HG03025 (cell line): ENCODE results near the gene CELF2.
A peak's percentile ranks its signal among the peaks of the same experiment; 100 is the strongest.

Experiments used
- ATAC-seq: cut with Tn5 transposase; IDR thresholded peaks from one replicate; pipeline ENCODE4 v1.9.1; 2021; ENCODE audit warnings: mild to moderate bottlenecking, moderate library complexity; ENCODE audit not compliant: unreplicated experiment, low FRiP score

CELF2 gene

DNA sequence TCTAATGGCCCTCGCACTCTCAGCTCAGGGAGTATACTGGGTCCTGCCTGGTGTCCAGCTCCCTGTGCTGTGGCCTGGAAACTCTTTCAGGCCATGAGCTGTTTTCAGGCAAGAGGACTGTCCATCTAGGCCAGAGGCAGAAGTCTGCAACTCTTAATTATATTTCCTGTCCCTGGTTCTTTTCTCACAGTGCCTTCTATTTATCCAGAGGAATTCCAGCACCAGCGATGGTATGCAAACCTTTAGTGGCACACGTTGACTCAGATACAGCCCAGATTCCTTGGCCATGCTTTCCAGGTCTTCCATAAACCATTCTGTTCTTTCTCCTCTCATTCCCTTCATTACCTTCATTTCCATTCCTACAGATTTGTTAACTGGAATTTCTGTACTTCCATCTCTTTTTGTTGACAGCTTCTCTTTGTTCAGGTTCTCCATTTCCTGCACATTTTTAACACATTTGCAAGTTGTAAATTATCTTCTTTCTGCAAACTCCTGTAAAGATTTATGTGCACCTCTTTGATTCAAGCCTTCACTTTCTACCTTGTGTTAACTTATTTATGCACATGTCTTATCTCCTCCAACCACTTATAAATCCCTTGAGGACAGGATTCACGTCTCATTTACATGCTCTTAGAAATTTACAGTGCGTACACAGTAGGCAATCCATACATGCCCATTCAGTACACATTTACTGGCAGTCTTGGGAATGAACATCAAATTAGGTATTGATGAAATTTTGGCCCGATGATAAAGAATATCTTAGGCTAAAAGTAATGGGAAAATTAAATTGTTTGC lies 172.1 kb downstream of the CELF2 start:
- no peak for ATAC-seq

DNA sequence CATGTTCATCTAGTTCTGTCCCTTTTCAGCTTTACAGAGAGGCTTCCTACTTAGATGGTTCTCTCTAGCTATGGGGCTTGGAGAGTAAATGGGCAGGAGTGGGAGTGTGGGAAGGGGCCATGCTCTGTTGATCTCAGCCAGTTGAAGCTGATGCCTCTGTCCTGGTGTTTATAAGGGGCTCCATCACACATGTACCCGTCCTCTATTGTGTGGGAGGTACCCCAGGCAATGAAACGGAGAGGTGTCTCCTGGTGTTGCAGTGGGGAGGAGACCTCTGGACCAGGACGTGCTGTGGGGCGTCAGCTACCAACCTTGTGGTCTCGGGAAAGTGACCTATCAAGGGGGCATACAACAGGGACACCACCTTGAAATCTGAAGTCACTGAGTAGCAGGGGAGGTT lies 173.5 kb downstream of the CELF2 start:
- no peak for ATAC-seq

DNA sequence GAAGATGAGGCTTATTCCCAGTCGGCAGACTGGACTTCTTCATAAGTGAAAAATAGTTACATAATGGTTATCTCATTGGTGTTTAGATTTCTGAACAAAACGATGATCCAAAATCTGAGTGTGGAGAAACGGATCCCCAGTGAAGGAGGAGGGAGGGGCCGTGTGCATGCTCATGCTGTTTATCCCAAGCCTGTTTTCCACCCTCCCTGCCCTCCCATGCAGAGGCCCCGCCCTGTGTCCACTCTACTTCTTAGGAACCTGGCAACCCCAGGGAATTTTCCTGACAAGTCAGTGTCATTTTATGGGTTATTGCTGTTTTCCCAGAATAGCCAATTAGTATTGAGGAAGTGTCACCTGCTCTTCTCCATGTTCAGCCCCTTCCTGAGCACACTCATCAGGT lies 174.0 kb downstream of the CELF2 start:
- no peak for ATAC-seq

DNA sequence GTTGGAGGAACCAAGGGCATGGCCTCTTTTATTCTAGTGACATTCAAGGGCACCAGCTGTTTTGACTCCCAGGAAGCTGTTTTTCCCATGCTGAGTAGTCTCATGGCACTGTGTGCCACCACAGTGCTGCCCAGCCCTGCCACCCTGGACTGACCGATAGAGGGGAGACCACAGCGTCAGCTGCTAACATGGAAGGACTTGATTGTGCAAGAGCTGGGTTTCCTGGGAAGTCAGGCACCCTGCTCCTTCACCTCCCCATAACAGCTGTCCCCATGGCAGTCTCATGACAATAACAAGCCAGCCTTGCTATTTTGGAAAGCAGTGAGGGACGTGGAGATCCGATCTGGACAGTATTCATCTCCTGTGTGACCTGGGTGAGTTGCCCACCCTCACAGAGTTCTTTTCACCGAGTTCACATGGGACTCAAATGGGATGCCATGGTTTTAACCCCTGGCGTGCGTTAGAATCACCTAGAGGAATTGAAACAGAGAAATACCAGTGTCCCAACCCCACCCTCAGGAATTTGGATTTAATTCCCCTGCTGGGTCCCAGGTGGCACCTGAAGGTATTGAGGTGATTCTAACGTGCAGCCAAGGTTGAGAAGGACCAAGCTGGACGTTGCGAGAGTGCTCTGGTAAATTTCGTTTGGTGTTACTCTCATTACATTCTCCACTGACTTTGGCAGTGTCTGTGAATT lies 174.8 kb downstream of the CELF2 start:
- ATAC-seq = no peak

DNA sequence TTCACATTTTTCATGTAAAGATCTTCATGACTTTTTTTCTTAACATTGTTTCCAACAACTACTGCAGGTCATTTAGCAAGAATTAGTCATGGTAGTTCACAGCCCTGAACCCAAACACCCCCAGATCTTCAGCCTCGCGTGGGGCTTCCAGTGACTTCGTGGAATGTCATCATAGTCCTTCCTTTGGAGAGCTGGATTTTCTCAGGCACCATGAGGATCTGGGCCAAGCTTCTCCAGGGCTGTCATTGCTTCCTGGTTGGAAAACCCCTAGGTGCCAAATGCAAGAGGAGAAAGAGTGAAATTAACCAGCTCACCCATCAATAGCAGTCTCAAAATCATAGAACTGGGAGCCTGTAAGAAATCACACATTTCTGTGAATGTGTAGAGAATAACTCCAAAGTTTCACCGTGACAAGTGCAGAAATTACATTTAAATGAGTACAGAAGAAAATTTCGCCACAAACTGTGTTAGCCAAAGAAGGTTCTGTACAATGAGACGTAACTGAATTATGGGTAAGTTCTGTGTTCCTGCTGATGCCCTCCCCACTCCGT lies 175.4 kb downstream of the CELF2 start:
- ATAC-seq = no peak

DNA sequence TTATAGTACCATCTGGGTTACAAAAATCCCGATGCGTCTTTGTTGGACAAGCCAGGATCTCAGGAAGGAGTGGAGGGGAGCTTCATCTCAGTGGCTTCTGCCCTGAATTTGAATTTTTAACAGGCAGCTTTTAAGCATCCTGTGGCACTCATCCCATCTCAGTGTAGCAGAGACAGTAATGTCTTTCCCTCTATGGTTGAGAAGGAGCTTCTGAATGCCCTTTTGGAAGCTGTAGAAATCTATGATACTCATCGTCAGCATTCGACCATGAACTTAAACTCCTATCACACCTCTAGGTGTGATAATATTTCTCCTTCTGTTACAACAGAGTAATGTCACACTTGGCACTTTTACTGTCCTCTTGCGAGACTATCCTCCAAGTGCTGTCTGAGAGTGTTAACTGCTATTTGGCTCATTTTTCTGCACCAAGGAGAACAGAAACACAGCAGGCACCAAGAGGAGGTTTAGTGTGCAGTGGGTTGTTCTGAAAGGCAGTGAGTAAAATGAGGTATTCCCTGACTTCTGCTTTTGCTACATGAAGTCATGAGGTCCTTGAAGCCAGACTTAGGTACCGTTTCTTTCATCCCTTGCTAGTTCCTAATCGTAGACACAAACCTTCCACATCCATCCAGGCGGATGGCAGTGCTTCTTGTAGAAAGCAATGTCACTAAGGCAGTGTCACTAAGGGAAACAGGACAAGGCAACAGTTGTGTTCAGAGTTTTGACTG lies 177.4 kb downstream of the CELF2 start:
- peak; percentile 37 for ATAC-seq

DNA sequence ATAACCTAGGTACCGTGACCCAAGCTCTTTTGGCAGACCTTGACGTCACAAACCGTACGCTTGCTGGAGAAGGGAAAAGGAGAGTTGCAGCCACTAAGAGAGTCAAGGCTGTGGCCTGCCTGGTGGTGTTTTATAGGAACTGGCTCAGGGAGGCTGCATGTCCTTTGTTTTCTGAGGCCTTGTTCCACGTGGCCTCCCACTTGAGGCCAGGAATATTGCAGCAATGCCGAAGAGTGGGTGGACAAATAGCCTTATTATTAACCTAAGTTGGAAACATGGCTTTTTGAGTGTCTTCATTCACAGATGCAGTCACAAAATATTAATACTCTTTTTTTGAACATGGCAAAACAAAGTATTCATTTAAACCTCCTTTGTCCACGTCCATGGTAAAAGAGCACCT lies 178.0 kb downstream of the CELF2 start:
- no peak for ATAC-seq

DNA sequence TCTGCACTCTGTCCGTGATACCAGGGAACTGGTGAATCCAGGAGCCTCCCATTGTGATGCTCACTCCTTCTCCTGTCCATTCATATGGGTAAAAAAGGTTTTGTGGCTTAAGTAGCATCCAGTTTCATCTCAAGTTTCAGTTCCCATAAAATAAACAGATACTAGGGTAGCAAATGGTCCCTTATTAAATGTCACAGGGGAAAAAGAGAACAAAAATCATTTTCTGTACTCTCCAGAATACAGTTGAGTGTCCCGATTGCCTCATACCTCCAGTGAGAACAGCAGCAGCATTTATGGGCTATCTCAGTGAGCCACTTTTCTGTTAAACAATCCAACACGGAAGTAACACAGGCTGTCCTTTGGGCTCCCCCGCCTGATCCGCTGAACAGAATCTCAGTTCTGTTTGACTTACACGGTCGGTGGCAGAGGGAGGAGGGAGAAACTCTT lies 179.6 kb downstream of the CELF2 start:
- peak; percentile 59 for ATAC-seq

DNA sequence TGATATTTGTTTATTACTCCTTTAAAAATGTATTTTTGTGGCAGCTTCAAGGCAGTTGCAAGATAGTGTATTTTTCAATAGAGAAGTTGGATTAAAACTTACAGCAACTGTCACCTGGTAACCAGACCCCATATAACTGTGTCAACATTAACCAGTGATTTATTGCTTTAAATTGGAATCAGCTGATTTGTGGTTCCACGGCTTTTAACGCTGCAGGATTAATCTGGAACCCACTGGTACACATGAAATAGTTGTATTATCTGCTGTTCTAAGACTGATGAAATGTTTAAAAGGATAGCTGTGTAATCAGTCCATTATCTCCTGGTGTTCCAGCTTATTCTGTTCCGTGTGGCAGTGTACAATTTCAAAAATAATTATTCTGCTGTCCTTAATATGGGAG lies 180.2 kb downstream of the CELF2 start:
- ATAC-seq = no peak

DNA sequence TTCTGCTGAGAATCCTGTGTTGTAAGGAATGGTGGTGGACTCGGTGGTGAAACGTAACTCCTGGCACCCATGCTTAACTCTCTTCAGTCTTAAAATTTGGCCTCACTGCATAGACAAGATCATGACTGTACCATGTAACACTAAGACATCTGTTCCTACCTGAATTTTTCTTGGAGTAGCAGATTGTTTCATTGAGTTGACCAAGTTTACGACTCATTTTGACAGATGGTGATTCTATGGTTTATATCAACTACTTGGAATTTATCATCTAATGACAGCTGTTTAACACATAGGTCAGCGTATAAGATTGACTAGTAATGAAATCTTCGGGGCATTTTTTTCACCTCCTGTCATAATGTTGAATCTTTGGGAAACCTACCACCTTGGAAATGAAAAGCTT lies 184.2 kb downstream of the CELF2 start:
- no peak for ATAC-seq

DNA sequence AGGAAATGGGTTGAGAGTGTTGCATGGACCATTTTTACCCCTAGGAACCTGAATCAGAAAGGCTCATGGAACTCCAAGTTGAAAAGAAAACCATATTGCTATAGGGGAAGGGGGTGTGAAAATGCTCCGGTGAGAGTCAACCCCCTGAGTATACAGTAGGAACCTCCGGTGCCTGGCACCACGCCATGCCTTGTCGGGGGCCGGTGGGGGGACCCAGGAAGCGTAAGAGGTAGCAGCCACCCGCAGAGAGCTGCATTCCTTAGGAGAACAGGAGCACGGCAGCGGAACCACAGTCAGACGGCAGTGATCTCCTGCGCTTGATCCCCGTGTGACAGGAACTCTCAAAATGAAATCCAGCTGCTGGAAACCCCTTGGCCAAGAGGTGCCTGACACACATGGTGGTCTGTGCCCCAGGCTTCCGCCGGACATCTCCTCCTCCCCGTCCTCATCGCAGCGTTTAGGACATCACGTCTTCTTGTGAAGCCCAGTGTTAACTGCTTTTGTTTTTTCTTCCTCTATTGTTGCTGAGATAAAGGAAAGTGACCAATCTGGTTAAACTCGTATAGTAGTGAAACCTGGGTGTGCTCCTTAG lies 186.8 kb downstream of the CELF2 start:
- no peak for ATAC-seq

DNA sequence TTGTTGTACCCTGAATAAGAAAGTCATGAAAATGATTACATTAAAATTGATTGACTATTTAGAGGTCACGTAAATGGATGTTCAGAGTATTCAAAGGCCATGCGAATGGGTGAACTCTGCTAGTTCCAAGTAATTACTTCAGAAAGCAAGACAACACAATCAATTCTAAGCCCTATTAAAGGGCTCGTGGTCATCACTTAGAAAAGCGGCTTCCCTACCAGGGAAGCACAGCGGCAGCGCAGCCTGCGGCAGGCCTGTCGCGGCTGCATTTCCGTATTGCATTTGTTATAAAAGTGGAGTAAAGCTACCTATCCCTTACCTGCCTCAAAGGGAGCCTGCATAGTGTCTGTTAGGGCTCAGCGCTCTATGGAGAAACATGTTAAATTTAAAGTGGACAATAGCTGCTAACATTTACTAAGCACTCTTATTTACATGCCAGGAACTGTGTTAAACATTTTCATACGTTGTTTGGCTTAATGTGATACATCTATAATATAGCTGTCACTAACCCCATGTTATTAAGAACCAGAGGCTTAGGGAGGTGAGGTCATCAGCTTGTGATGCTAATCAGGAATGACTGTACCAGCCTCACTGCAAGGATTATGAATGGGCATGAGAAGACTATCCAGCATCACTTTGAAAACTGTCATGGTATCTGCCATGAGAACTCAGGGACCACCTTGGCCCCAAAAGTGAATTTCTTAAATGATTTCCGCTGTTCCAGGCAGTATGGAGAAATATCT lies 187.5 kb downstream of the CELF2 start:
- no peak for ATAC-seq

DNA sequence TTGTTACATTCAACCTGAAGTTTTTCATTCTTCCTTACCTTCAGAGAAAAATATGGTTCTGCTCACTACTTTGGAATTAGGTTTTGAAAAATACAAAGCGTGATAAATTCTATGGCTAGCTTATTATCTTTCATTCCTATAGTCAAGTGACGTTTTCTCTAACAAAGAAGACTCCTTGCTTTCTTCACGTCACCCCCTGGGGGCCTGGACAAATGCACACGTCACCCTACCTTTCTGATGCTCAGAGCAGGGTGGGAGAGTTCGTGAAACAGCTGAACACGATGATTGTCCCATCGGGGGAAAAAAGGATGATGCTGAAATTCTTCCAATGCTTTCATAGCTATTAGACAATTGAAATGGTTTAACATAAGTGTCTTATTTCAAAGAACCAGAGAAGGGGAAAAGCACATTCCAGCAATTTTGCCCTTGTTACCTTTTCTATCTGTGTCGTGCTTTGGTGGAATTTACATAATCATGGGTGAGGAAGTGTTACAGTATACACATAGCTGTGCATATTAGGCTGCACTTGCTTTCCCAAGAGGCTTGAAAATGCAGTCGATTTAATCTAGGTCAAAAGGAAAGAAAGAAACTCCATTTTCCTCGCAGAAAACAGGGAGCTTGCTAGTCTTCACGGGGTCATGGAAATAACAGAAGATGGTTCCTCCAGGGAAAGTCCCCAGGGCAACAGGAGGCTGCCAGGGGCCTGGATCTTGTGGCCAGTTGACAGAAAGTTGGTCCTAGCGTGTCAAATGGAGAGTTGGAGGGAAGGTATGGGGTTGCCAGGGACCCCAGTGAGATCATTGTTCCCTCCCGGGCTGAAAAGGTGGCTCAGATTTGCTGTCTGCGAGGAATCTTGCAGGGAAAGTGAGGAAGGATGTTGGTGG lies 189.2 kb downstream of the CELF2 start:
- ATAC-seq = no peak

DNA sequence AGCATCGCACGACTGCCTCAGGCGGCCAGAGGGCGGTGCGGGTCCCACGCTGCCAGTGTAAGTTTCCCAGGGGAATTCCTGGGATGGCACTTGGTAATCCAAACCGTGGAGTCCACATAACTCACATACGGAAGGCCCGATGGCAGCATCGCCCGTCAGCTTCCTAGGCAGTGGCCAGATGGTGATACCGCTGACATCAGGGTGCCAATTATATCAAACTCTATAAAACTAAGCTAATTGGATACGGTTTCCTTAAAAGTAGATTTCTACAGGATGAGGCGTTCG lies 189.8 kb downstream of the CELF2 start:
- no peak for ATAC-seq

DNA sequence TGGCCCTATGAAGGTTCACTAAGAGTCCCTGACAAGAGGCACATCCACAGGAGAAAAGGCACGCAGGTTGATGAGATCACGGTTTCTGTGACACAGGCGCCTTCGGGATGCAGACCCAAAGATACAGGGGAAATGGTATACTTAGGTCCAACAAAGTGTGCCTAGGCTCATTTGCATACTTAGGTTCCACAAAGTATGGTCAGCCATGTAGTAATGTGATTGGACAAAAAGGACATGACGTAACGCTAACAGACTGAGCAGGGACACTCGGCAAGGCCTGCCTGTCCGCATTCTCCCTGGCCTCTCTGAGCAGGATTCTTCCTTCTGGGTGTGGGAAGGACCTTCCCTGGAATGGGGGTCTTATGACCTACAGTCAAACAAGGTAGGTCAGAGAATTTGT lies 190.6 kb downstream of the CELF2 start:
- ATAC-seq = no peak

DNA sequence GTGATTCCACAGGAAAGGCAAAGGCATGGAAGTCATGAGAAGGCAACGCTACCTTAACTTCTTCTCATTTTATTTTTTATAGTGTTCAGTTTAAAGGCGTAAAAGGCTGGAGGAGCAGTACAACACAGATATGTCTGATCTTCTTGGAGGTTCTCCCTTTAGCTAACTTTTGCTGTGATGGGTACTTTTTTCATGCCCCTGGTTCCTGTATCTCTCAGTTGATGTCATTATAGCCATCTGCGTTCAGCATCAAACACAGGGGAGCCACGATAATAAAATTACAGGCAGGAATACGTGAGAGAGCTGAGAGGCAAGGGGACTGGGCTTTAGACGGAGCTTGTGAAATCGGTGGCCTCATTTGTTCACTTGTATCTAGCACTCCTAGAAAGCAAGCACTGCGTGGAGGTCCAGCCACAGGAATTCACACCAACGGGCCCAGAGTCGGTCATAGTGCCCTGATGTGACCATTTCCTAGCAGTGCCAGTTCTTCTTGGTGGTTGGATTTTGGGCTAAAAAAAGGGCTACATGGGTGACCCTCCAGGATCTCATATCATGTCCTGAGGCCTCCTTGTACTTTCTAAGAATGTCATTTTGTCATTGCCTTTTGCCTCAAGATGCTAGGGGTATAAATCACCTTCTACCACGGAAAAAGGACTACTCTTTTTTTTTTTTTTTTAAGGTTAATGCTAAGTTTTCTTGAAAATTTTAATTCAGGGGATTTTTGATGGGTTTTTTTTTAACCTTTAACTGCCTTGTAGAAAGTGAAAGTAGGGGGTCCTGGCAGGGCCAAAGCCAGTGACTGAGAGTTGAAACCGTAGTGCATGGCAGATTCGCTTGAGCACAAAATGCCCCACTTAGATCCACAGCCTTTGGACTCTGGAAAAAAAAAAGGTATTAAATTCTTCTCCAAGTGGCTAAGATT lies 191.5 kb downstream of the CELF2 start:
- no peak for ATAC-seq

DNA sequence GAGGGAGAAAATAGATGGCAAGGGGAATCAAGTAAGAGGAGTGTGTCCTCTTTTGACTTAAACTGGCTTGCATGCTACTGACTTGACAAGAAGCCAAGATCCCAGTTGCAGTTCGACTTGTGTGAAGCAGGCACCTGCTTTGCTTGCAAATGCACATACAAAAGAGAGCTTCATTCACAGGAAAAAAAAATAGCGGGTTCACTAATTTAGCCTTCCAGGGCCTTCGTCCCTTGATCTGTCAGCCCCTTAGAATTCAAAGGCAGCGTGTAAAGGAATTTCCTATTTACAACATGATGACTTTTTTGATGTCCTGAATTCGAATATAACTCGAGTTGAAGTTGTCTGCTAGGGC lies 192.1 kb downstream of the CELF2 start:
- ATAC-seq = no peak

DNA sequence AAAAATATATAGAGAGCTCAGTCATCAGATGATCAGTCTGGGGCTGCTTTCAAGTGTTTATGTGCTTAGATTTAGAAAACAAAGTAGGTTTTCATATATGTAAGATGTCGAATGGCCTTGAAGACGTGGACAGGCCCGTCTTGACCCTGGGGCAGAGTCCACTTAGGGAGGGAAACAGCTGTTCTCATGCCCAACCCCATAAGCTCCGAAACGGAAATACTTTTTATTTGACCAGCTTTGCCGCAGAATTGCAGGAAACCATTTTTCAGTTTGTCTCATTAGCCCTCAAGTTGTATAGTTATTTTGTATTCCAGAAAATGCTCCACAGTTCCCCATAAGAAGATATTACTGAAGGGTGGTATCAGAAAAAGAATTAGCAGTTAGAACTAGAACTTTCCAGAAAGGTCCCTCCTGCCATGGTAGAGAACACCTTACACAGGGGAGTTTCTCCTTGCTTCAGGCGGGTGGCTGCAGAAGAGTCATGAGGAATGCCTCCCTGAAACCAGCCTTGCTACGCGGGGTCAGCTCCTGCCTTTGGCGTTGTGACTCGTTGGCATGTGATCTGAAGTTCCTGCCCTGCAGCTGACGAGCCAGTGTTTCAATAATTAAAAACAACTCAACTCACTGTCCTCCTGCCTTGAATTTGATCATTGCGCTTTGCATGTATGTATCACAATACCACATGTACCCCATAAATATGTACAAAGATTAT lies 192.7 kb downstream of the CELF2 start:
- ATAC-seq = no peak
